GM19043 (cell line): ENCODE measurements around the gene NOSIP.
"Not testable (repeated sequence)": the region's sequence is repeated elsewhere in the genome, so short reads cannot be mapped to it uniquely, and the experiment has no call there.

Source experiments
- ATAC-seq: cut with Tn5 transposase; IDR thresholded peaks from one replicate; pipeline ENCODE4 v1.9.1; 2021; ENCODE audit warnings: low read depth; ENCODE audit not compliant: unreplicated experiment

The NOSIP gene

DNA sequence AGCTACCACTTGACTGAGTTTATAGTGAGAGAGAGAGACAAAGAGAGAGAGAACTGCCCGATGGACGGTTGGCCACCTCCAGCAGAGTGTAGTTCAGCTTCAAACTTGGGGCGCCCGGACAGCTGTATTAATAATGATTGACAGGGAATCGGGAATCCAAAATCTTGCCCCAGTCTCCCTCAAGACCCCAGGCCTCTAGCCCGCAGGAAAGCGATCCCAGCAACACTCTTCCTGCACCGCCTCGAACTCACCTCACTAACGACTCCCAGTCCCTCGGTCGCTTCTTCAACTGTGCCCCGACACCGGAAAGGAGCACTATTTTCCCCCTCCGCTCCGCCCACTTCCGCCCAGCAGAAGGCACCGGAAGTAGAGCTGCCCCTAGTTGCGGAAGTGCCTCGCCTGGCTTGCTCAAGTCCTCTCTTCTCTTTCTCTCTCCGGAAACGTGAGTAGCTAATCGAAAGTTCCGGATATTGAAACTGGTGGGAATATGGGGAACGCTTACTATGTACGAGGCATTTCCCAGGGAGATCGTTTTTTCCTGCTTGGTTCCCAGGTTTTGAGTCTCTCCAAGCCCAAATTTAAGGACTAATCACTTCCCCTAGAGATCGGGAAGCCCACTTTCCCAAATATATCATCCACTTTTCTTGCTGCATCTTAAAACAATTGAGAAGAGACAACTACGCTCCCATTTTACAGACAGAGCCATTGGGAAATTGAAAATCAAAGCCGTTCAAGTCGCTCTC, at the start of gene NOSIP:
Gene NOSIP, minus strand, starts transcription at position 293 of the 743 bp plus-strand sequence. CDS start 19,865 bp downstream, outside the sequence.
- no peak for ATAC-seq

GRCh38 chr19:49629659-49630058, 49.3 kb upstream of the NOSIP start:
- no peak for ATAC-seq

GRCh38 chr19:49626226-49626625, 45.9 kb upstream of the NOSIP start:
- ATAC-seq, result no peak

GRCh38 chr19:49624967-49625910, 44.9 kb upstream of the NOSIP start:
- no peak for ATAC-seq

DNA sequence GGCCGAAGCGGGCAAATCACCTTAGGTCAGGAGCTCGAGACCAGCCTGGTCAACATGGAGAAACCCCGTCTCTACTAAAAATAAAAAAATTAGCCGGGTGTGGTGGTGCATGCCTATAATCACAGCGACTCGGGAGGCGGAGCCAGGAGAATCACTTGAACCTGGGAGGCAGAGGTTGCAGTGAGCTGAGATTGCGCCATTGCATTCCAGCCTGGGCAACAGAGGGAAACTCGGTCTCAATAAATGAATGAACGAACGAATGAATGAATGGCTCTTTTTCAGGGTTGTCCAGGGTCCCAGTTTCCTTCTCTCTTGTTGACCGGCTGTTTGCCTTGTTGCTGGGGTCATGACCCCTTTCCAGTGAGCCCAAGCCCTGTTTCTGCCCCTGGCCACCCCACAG, 37.5 kb upstream of the NOSIP start:
- not testable (repeated sequence) for ATAC-seq

GRCh38 chr19:49616945-49617344, 36.6 kb upstream of the NOSIP start:
- no peak for ATAC-seq

DNA sequence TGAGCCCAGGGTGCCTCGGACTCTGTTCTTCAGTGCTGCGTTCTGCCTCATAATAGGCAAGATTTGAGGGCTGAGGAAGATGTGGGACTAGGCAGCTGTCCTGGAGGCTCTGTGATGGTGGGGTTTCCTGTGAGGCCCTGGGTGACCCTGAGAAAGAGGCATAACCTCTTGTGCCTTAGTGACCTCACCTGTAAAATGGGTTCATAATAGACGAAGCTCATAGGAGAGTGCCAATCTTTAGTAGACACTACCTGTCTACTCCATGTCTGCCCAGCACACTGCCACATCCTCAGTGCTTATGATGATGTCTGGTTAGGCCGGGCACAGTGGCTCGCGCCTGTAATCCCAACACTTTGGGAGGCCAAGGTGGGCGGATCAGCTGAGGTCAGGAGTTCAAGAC, 36.2 kb upstream of the NOSIP start:
- no peak for ATAC-seq

DNA sequence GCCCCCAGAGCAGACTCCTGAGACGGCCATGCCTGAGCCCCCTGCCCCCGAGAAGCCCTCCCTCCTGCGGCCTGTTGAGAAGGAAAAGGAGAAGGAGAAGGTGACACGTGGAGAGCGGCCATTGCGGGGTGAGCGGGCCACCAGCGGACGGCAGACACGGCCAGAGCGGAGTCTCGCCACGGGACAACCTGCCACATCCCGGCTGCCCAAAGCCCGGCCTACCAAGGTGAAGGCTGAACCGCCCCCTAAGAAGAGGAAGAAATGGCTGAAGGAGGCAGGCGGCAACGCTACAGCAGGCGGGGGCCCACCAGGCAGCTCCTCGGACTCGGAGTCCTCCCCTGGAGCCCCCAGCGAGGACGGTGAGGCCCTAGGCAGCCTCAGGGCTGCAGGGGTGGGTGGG, 35.5 kb upstream of the NOSIP start:
- ATAC-seq, result no peak

DNA sequence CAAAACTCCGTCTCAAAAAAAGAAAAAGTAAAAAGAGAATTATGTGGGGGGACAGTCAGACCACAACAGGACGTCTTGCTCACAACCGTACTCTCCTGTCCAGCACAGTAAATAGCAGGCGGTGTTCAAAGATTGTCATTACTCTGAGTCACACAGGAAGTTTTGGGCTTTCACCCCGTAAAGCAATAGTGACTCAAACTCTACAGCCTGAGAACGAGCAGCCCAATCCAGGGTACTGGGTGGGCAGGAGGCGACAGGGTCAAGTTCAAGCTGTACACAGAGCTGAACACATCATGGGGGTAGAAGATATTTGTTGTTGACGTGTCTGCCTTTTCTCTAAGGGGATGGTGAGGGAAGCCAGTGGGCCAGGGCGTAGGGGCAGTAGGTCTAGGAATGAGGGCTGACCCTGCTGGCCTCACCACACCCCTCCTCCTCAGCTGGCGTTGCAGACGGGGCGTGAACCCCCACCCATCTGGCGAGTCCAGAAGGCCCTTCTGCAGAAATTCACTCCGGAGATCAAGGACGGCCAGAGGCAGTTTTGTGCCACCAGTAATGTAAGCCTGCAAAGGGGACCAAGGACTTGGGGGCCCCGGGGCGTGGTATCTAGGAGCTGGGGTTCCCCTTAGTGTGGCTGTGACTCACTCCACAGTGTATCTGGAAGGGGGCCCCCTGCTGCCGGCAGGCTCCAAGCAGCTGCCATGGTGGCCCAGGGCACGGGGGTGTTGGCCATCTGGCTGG, 33.9 kb upstream of the NOSIP start:
- ATAC-seq, result no peak

DNA sequence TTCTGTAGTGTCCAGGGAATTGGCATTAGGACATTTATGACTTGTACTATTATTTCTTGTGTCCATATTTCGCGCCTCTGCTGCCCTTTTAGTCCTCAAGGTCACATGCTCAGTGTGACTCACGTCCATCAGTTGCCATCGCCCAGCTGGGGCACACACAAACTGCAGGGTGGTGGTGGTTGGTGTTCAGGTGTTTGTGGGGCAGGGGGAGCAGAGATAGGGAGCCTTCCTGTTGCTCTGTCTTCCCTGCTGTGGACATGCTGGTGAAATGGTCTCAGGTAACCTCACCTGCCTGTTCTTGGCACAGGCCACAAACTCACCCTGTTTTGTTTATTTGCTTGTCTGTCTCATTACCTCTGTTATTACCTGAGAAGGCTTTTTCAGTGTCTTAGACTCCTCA, 33.0 kb upstream of the NOSIP start:
- no peak for ATAC-seq

DNA sequence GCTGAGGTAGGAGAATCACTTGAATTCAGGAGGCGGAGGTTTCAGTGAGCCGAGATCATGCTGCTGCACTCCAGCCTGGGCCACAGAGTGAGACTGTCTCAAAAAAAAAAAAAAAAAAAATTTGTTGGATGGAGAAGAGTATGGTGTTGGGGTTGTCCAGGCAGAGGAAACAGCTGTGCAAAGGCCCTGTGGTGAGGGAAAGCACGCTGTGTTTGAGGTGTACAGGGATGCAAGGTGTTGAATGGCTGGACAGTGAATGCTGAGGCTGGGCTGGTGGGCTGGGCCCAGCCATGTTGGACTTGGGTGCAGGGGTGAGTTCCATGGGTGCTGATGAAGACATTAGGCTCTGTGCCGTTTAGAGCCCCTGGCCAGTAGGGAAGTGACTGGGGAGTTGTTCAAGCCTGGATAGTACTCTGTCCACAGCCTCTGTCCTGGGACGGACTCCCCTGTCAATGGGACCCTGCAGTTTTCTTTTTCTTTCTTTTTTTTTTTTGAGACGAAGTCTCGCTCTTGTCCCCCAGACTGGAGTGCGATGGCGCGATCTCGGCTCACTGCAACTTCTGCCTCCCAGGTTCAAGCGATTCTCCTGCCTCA, 29.2 kb upstream of the NOSIP start:
- ATAC-seq, result no peak

DNA sequence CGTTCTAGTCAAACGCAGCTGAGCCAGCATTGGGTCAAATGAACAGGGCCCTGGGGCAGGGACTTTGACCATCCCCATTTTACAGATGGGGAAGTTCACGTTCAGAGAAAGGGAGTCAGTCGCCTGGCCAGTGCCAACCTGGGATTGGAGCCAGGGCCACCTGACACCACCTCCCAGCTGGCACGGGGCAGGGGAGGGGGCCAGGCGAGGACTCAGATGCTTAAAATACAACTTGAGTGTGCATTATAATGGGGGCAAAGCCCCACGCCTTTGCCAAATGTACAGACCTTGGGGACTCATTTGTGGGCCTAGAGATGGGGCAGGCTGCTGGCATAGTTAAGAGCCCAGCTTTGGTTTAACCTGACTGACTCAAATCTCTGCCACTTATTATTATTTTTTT, 25.2 kb upstream of the NOSIP start:
- ATAC-seq, result no peak

DNA sequence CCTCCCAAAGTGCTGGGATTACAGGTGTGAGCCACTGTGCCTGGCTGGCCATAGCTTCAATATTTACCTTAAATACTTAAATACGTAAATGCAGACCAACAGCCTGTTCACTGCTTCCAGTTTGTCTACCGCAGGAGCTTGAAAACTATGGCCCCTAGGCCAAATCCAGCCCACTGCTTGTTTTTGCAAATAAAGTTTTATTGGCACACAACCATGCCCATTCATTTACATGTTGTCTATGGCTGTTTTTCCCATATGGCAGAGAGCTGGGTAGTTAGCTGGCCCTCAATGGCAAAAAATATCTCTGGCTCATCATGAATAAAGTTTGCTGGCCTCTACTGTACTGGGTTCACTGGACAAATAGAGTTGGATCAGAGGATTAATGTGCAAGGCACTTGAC, 22.4 kb upstream of the NOSIP start:
- ATAC-seq, result no peak

DNA sequence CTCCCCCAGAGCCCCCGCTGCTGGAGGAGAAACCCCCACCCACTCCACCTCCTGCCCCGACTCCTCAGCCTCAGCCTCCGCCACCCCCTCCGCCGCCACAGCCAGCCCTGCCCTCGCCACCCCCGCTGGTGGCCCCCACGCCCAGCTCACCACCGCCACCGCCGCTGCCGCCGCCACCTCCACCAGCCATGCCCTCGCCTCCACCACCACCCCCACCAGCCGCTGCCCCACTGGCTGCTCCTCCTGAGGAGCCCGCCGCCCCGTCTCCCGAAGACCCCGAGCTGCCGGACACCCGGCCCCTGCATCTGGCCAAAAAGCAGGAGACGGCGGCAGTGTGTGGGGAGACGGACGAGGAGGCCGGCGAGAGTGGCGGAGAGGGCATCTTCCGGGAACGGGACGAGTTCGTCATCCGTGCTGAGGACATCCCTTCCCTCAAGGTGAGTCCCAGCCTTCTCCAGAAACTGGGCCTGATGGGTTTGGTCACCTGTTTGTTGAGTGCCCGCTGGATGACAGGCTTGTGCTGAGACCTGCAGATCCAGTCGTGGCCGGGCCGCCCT, 21.2 kb upstream of the NOSIP start:
- no peak for ATAC-seq

GRCh38 chr19:49599378-49600295, 19.3 kb upstream of the NOSIP start:
- no peak for ATAC-seq

- no peak for ATAC-seq
These were observed 17.3 kb upstream of the NOSIP start for GRCh38 chr19:49597703-49597974.

DNA sequence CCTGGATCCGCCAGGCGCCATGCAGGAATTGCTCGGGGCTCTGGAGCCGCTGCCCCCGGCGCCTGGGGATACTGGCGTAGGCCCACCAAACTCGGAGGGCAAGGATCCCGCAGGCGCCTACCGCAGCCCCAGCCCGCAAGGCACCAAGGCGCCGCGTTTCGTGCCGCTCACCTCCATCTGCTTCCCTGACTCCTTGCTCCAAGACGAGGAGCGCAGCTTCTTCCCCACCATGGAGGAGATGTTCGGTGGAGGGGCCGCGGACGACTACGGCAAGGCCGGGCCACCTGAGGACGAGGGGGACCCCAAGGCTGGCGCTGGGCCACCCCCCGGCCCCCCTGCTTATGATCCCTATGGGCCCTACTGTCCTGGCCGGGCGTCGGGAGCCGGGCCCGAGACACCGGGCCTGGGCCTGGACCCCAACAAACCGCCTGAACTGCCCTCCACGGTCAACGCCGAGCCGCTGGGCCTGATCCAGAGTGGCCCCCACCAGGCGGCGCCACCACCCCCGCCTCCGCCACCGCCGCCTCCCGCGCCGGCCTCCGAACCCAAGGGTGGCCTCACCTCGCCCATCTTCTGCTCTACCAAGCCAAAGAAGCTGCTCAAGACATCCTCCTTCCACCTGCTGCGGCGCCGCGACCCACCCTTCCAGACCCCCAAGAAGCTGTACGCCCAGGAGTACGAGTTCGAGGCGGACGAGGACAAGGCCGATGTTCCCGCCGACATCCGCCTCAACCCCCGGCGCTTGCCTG, 16.8 kb upstream of the NOSIP start:
- no peak for ATAC-seq

DNA sequence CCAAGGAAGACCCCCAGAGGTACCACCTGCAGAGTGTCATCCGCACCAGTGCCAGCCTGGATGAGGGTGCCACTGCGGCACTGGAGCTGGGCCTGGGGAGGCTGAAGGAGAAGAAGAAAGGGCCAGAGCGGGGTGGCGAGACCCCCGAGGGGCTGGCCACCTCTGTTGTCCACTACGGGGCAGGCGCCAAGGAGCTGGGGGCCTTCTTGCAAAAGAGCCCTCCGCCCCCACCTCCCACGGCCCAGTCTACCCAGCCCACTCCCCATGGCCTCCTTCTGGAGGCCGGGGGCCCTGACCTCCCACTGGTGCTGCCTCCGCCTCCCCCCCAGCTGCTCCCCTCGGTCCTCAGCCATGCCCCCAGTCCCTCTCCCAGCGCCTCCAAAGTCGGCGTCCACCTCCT, 16.1 kb upstream of the NOSIP start:
- no peak for ATAC-seq
